MCF 10A (cell line): ENCODE results near the gene DLL4. TPM values are rescaled to one million over a fixed set of nuclear protein-coding genes. Genes with fewer than 3 reads are reported as not detected.

Experiments
- BruUV-seq: library from RNA; stranded (reverse); fragments of 400-500 nt; replicated peaks from 2 replicates; lab custom pipeline; 2021; lab: Mats Ljungman, UMichigan
- CTCF ChIA-PET: fragments of 300-600 bp; sonication (Branson Sonifier 250); formaldehyde crosslinking; extraction: SDS; loops from one replicate; lab custom pipeline; 2021; ENCODE audit warnings: antibody characterized with exemption, inconsistent platforms; lab: Yijun Ruan, JAX
- POLR2A ChIA-PET: fragments of 300-600, 350-650 bp; sonication (Branson Sonifier 250); formaldehyde crosslinking; extraction: SDS; loops from one replicate; lab custom pipeline; 2020; ENCODE audit warnings: antibody characterized with exemption, inconsistent platforms; lab: Yijun Ruan, JAX
- DNase-seq: peaks from one replicate; pipeline ENCODE4 v3.0.0-alpha.2; 2018; ENCODE audit not compliant: unreplicated experiment
- H3K27ac Mint-ChIP-seq: one replicate; pipeline ENCODE4 v1.8.0; 2022; ENCODE audit warnings: mild to moderate bottlenecking, low read depth, mixed read lengths; ENCODE audit not compliant: unreplicated experiment
- H3K27me3 Mint-ChIP-seq: one replicate; pipeline ENCODE4 v1.8.0; 2022; ENCODE audit warnings: mixed read lengths; ENCODE audit not compliant: insufficient read depth, unreplicated experiment
- H3K36me3 Mint-ChIP-seq: one replicate; pipeline ENCODE4 v1.8.0; 2022; ENCODE audit warnings: mild to moderate bottlenecking, moderate library complexity, mixed read lengths; ENCODE audit not compliant: insufficient read depth, unreplicated experiment
- H3K4me1 Mint-ChIP-seq: one replicate; pipeline ENCODE4 v1.8.0; 2022; ENCODE audit warnings: mixed read lengths; ENCODE audit not compliant: insufficient read depth, unreplicated experiment
- H3K4me3 Mint-ChIP-seq: one replicate; pipeline ENCODE4 v1.8.0; 2022; ENCODE audit warnings: mild to moderate bottlenecking, moderate library complexity, mixed read lengths; ENCODE audit not compliant: unreplicated experiment
- H3K9me3 Mint-ChIP-seq: one replicate; pipeline ENCODE4 v1.8.0; 2022; ENCODE audit warnings: mixed read lengths; ENCODE audit not compliant: unreplicated experiment
- CTCF ChIP-seq: fragments of 200-600 bp; IDR thresholded peaks from one replicate; pipeline ENCODE4 v1.8.0; 2022; ENCODE audit warnings: antibody characterized with exemption, mild to moderate bottlenecking; ENCODE audit not compliant: unreplicated experiment
- intact Hi-C: fragments of 100-400 bp; cut with micrococcal nuclease; formaldehyde crosslinking; loops from 2 replicates; pipeline ENCODE4 v1.14.1; 2022
- total RNA-seq: library from RNA; stranded (reverse); gene quantifications from 2 replicates; pipeline ENCODE4 v1.2.3, GENCODE V29; 2022

DLL4 gene
- total RNA-seq, 1 experiment from 2014 or later: not detected

DNA sequence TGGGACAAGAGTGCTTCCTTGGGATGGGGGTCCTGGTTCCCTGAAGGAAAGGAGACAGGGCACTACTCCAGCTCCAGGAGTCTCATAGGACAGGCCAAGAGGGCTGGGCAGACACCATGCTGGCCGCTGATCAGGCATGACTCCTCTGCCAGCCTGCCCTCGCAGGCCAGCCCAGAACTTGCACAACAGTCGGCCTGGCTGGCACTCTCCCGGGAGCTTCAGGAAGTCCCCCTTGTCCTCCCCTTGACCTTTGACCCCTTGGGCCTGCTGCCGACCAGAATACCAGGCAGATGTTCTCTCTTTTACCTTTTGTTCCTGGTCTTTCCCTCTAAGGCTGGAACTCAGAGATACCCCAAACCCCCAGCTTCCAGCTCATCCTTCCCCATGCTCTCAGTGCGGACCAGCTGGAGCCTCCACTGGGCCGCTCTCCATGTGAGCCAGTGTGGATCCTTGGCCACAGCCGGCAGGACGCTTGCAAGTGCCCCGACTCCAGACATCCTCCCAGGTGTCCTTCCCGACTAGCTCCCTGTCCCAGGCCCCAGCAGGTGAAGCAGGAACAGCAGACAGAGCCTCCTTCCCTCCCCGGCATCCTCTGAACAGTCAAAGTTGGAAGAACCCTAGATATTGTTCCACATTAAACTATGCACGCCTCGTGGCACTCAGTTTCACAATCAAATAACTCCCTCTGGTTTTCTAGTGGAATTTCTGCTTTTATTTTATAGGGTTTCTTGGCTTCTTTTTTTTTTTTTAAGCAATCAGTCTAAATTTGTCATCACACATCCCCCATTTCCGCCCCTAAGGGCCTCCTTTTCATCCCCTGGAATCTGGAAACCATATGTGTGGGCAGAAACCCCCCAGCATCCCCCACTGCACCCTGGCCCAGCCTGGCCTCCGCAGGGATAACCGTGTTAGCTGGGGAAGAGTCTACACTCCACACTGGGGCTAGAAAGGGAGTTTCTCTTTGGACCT lies 19.2 kb upstream of the DLL4 start:
- BruUV-seq: no TSS peak
- Mint-ChIP-seq H3K4me1 (peaks cover 21% of the 10 kb centered on the region), H3K27ac (no peak overlapping the region), H3K27me3 (no peaks in the 10 kb centered on the region), H3K36me3 (peaks cover 1% of the 10 kb centered on the region), H3K4me3 (no peak overlapping the region), H3K9me3 (no peaks in the 10 kb centered on the region)
- POLR2A ChIA-PET: interaction anchor here (0.7 to 1.6 kb wide), 3 partner anchors 18 to 32 kb away, joined by 3 to 5 read pairs (median 3); partner anchors contain the start of gene DLL4
- DNase-seq: peak; percentile 68
- CTCF ChIA-PET: interaction anchor here (0.5 to 1.9 kb wide), 5 partner anchors 16 to 1024 kb away, joined by 3 to 8 read pairs (median 4); no protein-coding TSS in a partner anchor
- intact Hi-C loops: no loop called here
- no peak for TF ChIP-seq CTCF

GRCh38 chr15:40911141-40911540 lies 18.0 kb upstream of the DLL4 start:
- H3K4me3 Mint-ChIP-seq: no peak overlapping the region
- no peak for TF ChIP-seq CTCF
- H3K4me1 Mint-ChIP-seq: peaks cover 14% of the 10 kb centered on the region
- H3K27ac Mint-ChIP-seq: no peak overlapping the region
- POLR2A ChIA-PET: interaction anchor here (1.1 to 1.6 kb wide), 2 partner anchors 17 to 422 kb away, joined by 3 to 4 read pairs; partner anchors contain the start of genes NUSAP1 and OIP5
- intact Hi-C loops: no loop called here
- BruUV-seq: no TSS peak
- no peaks in the 10 kb centered on the region for H3K9me3 Mint-ChIP-seq
- H3K27me3 Mint-ChIP-seq: no peaks in the 10 kb centered on the region
- DNase-seq: no peak
- CTCF ChIA-PET: interaction anchor here (0.6 to 1.6 kb wide), 3 partner anchors 17 to 202 kb away, joined by 3 to 5 read pairs (median 4); partner anchors contain the start of gene VPS18
- no peaks in the 10 kb centered on the region for H3K36me3 Mint-ChIP-seq

DNA sequence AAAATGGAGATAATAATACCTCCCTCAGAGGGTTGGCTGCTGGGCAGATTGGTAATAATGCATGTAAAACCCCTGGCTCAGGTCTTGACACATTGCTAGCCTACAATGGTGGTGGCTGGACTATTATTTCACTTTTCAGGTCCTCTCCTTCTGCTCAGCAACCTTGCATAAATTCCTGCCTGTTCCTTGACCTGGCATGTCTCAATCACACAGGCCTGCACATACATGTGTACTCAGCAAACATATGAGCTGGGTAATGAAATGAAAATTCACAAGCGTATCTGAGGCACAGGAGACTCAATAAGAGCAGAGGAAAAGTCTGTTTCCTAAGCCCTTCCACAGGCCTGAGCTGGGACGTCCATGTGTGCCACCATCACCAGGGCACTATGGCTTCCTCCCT lies 17.4 kb upstream of the DLL4 start:
- Mint-ChIP-seq H3K4me3 (no peak overlapping the region), H3K36me3 (no peaks in the 10 kb centered on the region), H3K4me1 (peaks cover 14% of the 10 kb centered on the region), H3K27me3 (no peaks in the 10 kb centered on the region), H3K9me3 (no peaks in the 10 kb centered on the region), H3K27ac (no peak overlapping the region)
- intact Hi-C loops: no loop called here
- CTCF ChIA-PET: interaction anchor here (0.5 to 1.6 kb wide), 6 partner anchors 8 to 201 kb away, joined by 3 to 5 read pairs (median 4); partner anchors contain the start of gene VPS18
- TF ChIP-seq CTCF: no peak
- POLR2A ChIA-PET: interaction anchor here (1.1 to 1.6 kb wide), 2 partner anchors 16 to 421 kb away, joined by 3 to 4 read pairs; partner anchors contain the start of genes NUSAP1 and OIP5
- DNase-seq: no peak
- BruUV-seq: no TSS peak

- no peak for DNase-seq
- Mint-ChIP-seq H3K9me3 (no peaks in the 10 kb centered on the region), H3K36me3 (no peaks in the 10 kb centered on the region), H3K4me3 (no peak overlapping the region), H3K4me1 (peaks cover 14% of the 10 kb centered on the region), H3K27ac (no peak overlapping the region), H3K27me3 (no peaks in the 10 kb centered on the region)
- ChIA-PET POLR2A (interaction anchor here (1.1 kb wide), 1 partner anchor 420 kb away, joined by 4 read pairs; the partner anchor contains the start of genes NUSAP1 and OIP5), CTCF (interaction anchor here (0.5 to 0.6 kb wide), 2 partner anchors 55 to 325 kb away, joined by 3 read pairs; no protein-coding TSS in a partner anchor)
- no TSS peak for BruUV-seq
- TF ChIP-seq CTCF: no peak
- intact Hi-C loops: no loop called here
These were observed 16.7 kb upstream of the DLL4 start for GRCh38 chr15:40912478-40912877.
